ENCODE data around the gene HNF1B.

DNA sequence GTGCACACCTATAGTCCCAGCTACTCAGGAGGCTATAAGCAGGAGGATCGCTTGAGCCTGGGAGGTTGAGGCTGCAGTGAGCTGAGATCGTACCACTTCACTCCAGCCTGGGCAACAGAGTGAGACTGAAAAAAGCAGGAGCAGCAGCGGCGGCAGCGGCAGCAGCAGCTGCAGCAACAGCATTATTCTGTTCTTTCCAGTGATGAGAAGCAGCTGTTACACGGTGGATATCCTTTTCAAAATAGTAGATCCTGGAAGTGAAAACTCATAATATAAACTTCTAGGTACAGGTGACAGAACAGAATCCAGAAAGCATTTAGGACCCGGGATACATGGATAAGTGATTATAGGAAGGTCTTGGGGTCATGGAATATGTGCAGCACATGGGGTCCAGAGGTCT is 17.8 kb upstream of the HNF1B start:
- TF ChIP-seq, protein P1, sequence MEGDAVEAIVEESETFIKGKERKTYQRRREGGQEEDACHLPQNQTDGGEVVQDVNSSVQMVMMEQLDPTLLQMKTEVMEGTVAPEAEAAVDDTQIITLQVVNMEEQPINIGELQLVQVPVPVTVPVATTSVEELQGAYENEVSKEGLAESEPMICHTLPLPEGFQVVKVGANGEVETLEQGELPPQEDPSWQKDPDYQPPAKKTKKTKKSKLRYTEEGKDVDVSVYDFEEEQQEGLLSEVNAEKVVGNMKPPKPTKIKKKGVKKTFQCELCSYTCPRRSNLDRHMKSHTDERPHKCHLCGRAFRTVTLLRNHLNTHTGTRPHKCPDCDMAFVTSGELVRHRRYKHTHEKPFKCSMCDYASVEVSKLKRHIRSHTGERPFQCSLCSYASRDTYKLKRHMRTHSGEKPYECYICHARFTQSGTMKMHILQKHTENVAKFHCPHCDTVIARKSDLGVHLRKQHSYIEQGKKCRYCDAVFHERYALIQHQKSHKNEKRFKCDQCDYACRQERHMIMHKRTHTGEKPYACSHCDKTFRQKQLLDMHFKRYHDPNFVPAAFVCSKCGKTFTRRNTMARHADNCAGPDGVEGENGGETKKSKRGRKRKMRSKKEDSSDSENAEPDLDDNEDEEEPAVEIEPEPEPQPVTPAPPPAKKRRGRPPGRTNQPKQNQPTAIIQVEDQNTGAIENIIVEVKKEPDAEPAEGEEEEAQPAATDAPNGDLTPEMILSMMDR (IDR thresholded peaks at IDR 0.05), result no peak
- no peak for TF ChIP-seq POLR2A (IDR thresholded peaks at IDR 0.05)

Data from uterus (tissue), 2 donors.